Spleen (tissue), 7 donors: Measurements from ENCODE around the gene PLXND1.

Source experiments
- CTCF ChIP-seq, 11 experiments: fragments of 200-600 bp in 7 of 11; fragments of 450-650 bp in 4 of 11; sonication (generic) in 4 of 11; IDR thresholded peaks in 8 of 11; conservative IDR thresholded peaks in 3 of 11; 1 replicate in 7 of 11; 2 replicates in 4 of 11; pipeline versions ENCODE4 v1.4.0 to v1.8.0; 2016 to 2021; ENCODE audit warnings: antibody characterized with exemption in 11 of 11, inconsistent platforms in 4 of 11, mild to moderate bottlenecking in 1 of 11
- POLR2A ChIP-seq, 3 donors: fragments of 450-650 bp; IDR thresholded peaks; one replicate each; pipeline ENCODE4 v1.5.1; 2017; ENCODE audit warnings: antibody characterized with exemption in 3 of 3, mild to moderate bottlenecking in 1 of 3
- POLR2AphosphoS5 ChIP-seq, 3 donors: sonication (generic); formaldehyde crosslinking; IDR thresholded peaks; one replicate each; pipeline ENCODE4 v1.5.1; 2017; ENCODE audit warnings: antibody characterized with exemption in 3 of 3
- donor health status: DM: no; HTN: no; CAD: no; lungs with moderate emphysema.
- donor health status: DM: no; HTN: no; CAD: no.
- donor health status: DM: no; HTN: no; CAD: no.

GRCh38 chr3:129603561-129603942, 2.9 kb downstream of the PLXND1 start:
- TF ChIP-seq POLR2AphosphoS5 (IDR thresholded peaks at IDR 0.05): no peak
- no peak for TF ChIP-seq CTCF (IDR thresholded peaks at IDR 0.05 in 8 of 11, conservative IDR thresholded peaks at IDR 0.05 in 3 of 11)
- TF ChIP-seq POLR2A (IDR thresholded peaks at IDR 0.05): no peak
